Keratinocyte (primary cell): ENCODE measurements around the gene SLC6A7.

ENCODE experiments used
- EZH2 ChIP-seq: IDR thresholded peaks from one replicate; pipeline ENCODE4 v1.6.1; 2012; ENCODE audit warnings: inconsistent platforms, mild to moderate bottlenecking, low read length, moderate library complexity
- TF ChIP-seq, protein P1 (sequence below), 3 experiments: IDR thresholded peaks in 1 of 3; conservative IDR thresholded peaks in 1 of 3; optimal IDR thresholded peaks in 1 of 3; 2 replicates in 2 of 3; 3 replicates in 1 of 3; pipeline versions ENCODE3 to v1.5.1; 2011; ENCODE audit warnings: low read length in 3 of 3, mild to moderate bottlenecking in 3 of 3, moderate library complexity in 2 of 3, control low read depth in 1 of 3, inconsistent platforms in 1 of 3; ENCODE audit not compliant: insufficient read depth in 2 of 3; ENCODE audit errors: extremely low read depth in 1 of 3

DNA sequence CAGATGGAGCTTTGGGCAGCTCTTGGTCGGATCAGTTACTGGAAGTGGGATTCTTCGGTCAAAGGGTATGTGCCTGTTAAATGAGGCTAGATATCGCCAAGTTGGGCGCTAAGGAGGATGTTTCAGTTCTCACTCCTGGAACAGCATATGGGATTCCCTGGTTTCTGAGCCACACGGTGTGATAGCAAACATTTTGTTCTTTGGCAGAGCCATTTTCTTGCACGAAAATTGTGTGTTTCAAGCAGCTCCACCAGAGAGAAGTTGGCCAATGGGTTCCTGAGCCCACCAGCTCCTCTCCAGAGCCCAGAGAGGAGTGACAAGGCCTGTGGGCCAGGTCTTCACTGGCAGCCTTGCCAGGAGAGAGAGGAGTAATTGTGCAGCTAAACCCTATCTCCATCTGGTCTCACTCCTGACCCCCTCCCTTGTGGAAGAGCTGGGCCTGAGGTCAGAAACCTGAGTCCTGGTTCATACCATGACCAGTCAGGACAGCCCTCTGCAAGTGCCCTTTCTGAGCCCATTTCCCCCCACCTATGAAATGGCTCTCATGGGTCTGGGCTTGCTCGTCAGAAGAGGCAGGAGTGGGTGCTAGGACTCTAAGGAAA is 10.7 kb upstream of the SLC6A7 start:
- TF ChIP-seq, protein P1, sequence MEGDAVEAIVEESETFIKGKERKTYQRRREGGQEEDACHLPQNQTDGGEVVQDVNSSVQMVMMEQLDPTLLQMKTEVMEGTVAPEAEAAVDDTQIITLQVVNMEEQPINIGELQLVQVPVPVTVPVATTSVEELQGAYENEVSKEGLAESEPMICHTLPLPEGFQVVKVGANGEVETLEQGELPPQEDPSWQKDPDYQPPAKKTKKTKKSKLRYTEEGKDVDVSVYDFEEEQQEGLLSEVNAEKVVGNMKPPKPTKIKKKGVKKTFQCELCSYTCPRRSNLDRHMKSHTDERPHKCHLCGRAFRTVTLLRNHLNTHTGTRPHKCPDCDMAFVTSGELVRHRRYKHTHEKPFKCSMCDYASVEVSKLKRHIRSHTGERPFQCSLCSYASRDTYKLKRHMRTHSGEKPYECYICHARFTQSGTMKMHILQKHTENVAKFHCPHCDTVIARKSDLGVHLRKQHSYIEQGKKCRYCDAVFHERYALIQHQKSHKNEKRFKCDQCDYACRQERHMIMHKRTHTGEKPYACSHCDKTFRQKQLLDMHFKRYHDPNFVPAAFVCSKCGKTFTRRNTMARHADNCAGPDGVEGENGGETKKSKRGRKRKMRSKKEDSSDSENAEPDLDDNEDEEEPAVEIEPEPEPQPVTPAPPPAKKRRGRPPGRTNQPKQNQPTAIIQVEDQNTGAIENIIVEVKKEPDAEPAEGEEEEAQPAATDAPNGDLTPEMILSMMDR (optimal IDR thresholded peaks at IDR 0.05 in 1 of 3, IDR thresholded peaks at IDR 0.05 in 1 of 3, conservative IDR thresholded peaks at IDR 0.05 in 1 of 3; ENCODE audit: extremely low read depth in 1 of 3, insufficient read depth in 2 of 3, low read length in 3 of 3): no peak
- TF ChIP-seq EZH2: no peak
